Measurements from ENCODE around the gene SERGEF. TPM values are rescaled to one million over a fixed set of nuclear protein-coding genes. Genes with fewer than 3 reads are reported as not detected.

SERGEF gene
- total RNA-seq, 1 experiment from 2014 or later: 26.1 TPM

DNA sequence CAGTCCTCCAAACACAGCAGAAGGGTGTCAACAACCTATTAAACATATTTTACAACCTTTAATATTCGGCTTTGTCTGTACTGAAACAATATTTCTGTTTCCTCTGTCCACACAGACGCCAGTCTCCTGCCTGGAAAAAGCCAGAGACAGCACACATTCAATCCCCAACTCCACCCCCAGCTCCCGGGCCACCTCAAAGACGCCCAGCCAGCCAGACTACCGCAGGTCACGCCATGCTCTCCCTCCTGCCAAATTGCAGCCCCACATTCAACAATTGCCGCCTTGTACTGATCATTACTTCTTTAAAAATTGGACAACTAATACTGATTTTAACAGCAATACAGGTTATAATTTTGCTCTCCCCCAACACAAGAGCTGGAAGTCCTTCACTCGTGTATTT lies 1.2 kb downstream of the SERGEF start:
- POLR2A ChIA-PET: interaction anchor here (0.8 to 1.6 kb wide), 3 partner anchors 9 to 16 kb away, joined by 3 to 7 read pairs (median 3); no protein-coding TSS in a partner anchor
- peak overlapping the region; percentile 77 for H3K4me3 Mint-ChIP-seq (ENCODE audit: unreplicated experiment)
- CTCF ChIA-PET: interaction anchor here (1.0 kb wide), 1 partner anchor 104 kb away, joined by 5 read pairs; no protein-coding TSS in a partner anchor
- no peaks in the 10 kb centered on the region for H3K27me3 Mint-ChIP-seq (ENCODE audit: insufficient read depth, unreplicated experiment)
- no TSS peak for BruUV-seq (replicated peaks)
- H3K36me3 Mint-ChIP-seq (ENCODE audit: insufficient read depth, unreplicated experiment): no peaks in the 10 kb centered on the region
- H3K27ac Mint-ChIP-seq (ENCODE audit: low read depth, unreplicated experiment): peak overlapping the region; percentile 1
- TF ChIP-seq, protein P1, sequence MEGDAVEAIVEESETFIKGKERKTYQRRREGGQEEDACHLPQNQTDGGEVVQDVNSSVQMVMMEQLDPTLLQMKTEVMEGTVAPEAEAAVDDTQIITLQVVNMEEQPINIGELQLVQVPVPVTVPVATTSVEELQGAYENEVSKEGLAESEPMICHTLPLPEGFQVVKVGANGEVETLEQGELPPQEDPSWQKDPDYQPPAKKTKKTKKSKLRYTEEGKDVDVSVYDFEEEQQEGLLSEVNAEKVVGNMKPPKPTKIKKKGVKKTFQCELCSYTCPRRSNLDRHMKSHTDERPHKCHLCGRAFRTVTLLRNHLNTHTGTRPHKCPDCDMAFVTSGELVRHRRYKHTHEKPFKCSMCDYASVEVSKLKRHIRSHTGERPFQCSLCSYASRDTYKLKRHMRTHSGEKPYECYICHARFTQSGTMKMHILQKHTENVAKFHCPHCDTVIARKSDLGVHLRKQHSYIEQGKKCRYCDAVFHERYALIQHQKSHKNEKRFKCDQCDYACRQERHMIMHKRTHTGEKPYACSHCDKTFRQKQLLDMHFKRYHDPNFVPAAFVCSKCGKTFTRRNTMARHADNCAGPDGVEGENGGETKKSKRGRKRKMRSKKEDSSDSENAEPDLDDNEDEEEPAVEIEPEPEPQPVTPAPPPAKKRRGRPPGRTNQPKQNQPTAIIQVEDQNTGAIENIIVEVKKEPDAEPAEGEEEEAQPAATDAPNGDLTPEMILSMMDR (IDR thresholded peaks at IDR 0.05; ENCODE audit: unreplicated experiment): no peak
- no peaks in the 10 kb centered on the region for H3K9me3 Mint-ChIP-seq (ENCODE audit: unreplicated experiment)
- H3K4me1 Mint-ChIP-seq (ENCODE audit: insufficient read depth, unreplicated experiment): peaks cover 11% of the 10 kb centered on the region
- no peak for DNase-seq (ENCODE audit: unreplicated experiment)
- intact Hi-C loops (cut with micrococcal nuclease): loop anchor here (5.0 kb wide), 1 partner anchor 96 kb away; the partner anchor contains the start of gene SAAL1

DNA sequence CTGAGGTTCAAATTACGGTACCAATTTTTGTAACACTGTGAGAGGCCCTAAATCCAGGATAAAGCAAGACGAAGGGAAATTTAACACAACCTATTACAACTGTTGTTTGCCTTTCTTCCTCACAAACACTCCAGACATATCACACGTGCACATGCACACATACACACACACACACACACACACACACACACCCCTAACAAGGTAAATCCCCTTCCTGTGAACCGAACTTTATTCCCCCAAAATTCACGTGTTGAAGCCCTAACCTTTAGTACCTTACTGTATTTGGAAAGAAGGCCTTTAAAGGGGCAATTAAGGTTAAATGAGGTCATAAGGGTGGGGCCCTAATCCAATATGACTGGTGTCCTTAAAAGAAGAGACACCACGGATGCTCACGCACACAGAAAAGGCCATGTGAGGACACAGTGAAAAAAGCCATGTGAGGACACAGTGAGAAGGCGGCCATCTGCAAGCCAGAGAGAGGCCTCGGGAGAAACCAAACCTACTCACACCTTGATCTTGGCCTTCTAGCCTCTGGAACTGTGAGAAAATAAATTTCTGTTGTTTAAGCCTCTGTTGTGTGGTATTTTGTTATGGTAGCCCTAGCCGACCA lies 1.8 kb downstream of the SERGEF start:
- intact Hi-C loops (cut with micrococcal nuclease): loop anchor here (5.0 kb wide), 1 partner anchor 96 kb away; the partner anchor contains the start of gene SAAL1
- DNase-seq (ENCODE audit: unreplicated experiment): no peak
- ChIA-PET CTCF (interaction anchor here (1.0 kb wide), 1 partner anchor 104 kb away, joined by 5 read pairs; no protein-coding TSS in a partner anchor), POLR2A (interaction anchor here (0.8 to 1.6 kb wide), 3 partner anchors 8 to 17 kb away, joined by 3 to 7 read pairs (median 3); no protein-coding TSS in a partner anchor)
- no peaks in the 10 kb centered on the region for H3K36me3 Mint-ChIP-seq (ENCODE audit: insufficient read depth, unreplicated experiment)
- peak overlapping the region; percentile 77 for H3K4me3 Mint-ChIP-seq (ENCODE audit: unreplicated experiment)
- H3K4me1 Mint-ChIP-seq (ENCODE audit: insufficient read depth, unreplicated experiment): peaks cover 11% of the 10 kb centered on the region
- no TSS peak for BruUV-seq (replicated peaks)
- TF ChIP-seq, protein P1 (IDR thresholded peaks at IDR 0.05; ENCODE audit: unreplicated experiment): no peak
- H3K9me3 Mint-ChIP-seq (ENCODE audit: unreplicated experiment): no peaks in the 10 kb centered on the region
- H3K27ac Mint-ChIP-seq (ENCODE audit: low read depth, unreplicated experiment): no peak overlapping the region
- H3K27me3 Mint-ChIP-seq (ENCODE audit: insufficient read depth, unreplicated experiment): no peaks in the 10 kb centered on the region

DNA sequence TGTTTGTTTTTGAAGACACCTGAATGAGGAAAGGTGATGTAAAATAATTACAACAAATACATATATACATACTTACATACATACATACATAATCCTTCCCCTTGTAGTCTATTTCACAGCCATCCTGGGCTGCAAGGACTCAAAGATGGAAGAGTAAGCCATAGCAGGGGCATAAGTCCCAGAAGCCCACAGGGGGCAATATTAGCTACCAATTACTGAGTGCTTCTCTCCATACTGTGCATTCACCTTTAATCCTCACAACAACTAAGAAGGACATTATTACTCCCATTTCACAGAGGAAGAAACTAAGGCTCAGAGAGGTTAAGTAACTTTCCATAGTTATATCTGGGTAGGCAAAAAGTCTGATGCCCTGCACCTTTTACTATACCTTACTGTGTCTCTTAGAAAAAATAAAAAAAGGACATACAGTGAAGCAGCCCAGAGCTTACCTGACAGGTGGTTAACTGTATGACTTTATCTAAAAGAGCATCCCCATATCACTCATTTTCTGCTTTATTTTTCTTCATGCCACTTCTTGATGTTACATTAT lies 2.7 kb downstream of the SERGEF start:
- Mint-ChIP-seq H3K4me3 (ENCODE audit: unreplicated experiment) (no peak overlapping the region), H3K9me3 (ENCODE audit: unreplicated experiment) (no peaks in the 10 kb centered on the region), H3K27ac (ENCODE audit: low read depth, unreplicated experiment) (no peak overlapping the region), H3K36me3 (ENCODE audit: insufficient read depth, unreplicated experiment) (no peaks in the 10 kb centered on the region), H3K27me3 (ENCODE audit: insufficient read depth, unreplicated experiment) (no peaks in the 10 kb centered on the region), H3K4me1 (ENCODE audit: insufficient read depth, unreplicated experiment) (peaks cover 11% of the 10 kb centered on the region)
- no peak for DNase-seq (ENCODE audit: unreplicated experiment)
- TF ChIP-seq, protein P1 (IDR thresholded peaks at IDR 0.05; ENCODE audit: unreplicated experiment): no peak
- intact Hi-C loops (cut with micrococcal nuclease): loop anchor here (5.0 kb wide), 1 partner anchor 97 kb away; the partner anchor contains the start of gene SAAL1
- ChIA-PET POLR2A (interaction anchor here (1.3 to 1.4 kb wide), 2 partner anchors 24 to 70 kb away, joined by 3 read pairs; no protein-coding TSS in a partner anchor), CTCF (interaction anchor here (0.7 to 1.7 kb wide), 3 partner anchors 18 to 37 kb away, joined by 3 to 4 read pairs (median 4); no protein-coding TSS in a partner anchor)
- BruUV-seq (replicated peaks): no TSS peak
